ENCODE measurements around the gene OR2AE1.

The OR2AE1 gene

DNA sequence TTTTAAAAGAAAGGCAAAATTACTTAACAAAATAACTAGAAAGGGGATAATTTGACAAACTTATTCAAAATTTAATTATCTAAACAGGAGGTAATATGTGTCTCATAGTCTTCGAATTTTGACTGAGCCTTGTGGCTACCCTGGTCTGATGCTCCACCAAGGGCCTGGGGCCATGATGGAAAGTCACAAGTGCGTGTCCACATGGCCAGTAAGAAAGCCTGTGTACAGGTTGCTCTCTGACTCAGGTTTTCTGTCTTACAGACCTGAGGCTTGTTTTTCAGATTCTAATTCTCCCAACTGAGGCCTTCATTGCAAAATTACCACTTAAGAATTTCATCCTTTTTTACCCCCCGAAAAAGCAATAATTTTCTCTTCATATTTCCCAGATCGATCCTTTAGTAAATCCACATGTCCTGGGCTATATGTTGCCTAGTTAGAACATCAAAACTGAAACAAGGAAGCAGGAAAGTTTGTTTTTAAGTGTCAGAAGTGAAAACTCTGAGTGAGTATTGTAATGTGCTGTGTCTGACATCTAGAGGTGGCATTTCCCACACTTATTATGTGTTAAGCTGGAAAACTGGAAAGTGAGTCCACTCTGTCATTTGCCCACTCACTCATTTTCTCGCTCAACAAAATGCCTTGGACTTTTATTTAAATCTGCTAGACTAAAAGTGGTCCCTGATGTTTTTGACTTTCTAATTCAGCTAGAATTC is 39.0 kb downstream of the OR2AE1 start:
- H3K27ac ChIP-seq, result no peak overlapping the region
- in situ Hi-C loops (cut with HindIII; ENCODE audit: low pct_ligation_motif_present, low sequenced_read_pairs), result no loop called here

DNA sequence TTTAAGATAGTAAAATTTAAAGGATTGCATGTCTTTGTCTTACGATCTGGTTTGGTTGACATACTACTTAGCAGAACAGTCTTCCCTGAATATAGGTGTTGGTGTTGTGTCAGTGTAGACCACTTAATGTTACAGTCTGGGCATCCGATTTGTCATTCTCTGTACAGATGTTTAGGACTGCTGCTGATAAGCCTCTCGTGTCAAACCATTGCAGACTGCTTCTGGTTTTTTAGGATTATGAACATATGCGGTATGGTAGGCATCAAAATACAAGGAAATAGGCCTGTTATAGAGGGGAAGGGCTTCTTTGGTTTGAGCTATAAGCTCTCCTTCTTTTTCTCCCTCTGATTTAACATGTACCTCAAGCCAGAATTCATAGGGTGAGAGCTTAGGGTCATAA is 41.6 kb downstream of the OR2AE1 start:
- Histone ChIP-seq H3K27ac (no peak overlapping the region), H3K27me3 (replicated peaks) (peaks cover 4% of the 10 kb centered on the region), H3K36me3 (replicated peaks) (no peaks in the 10 kb centered on the region), H3K4me3 (ENCODE audit: low read depth, low read length) (no peak overlapping the region)
- in situ Hi-C loops (cut with HindIII; ENCODE audit: low pct_ligation_motif_present, low sequenced_read_pairs), result no loop called here
- DNase-seq, result no peak
- TF ChIP-seq, protein P1, sequence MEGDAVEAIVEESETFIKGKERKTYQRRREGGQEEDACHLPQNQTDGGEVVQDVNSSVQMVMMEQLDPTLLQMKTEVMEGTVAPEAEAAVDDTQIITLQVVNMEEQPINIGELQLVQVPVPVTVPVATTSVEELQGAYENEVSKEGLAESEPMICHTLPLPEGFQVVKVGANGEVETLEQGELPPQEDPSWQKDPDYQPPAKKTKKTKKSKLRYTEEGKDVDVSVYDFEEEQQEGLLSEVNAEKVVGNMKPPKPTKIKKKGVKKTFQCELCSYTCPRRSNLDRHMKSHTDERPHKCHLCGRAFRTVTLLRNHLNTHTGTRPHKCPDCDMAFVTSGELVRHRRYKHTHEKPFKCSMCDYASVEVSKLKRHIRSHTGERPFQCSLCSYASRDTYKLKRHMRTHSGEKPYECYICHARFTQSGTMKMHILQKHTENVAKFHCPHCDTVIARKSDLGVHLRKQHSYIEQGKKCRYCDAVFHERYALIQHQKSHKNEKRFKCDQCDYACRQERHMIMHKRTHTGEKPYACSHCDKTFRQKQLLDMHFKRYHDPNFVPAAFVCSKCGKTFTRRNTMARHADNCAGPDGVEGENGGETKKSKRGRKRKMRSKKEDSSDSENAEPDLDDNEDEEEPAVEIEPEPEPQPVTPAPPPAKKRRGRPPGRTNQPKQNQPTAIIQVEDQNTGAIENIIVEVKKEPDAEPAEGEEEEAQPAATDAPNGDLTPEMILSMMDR (IDR thresholded peaks at IDR 0.05; ENCODE audit: low read depth, low read length, missing control alignments), result no peak

More for the DNA sequence above, 39.0 kb downstream of the OR2AE1 start:
- H3K4me3 ChIP-seq (ENCODE audit: low read depth, low read length), result no peak overlapping the region
- TF ChIP-seq, protein P1 (IDR thresholded peaks at IDR 0.05; ENCODE audit: low read depth, low read length, missing control alignments), result no peak
- no peaks in the 10 kb centered on the region for H3K36me3 ChIP-seq (replicated peaks)
- DNase-seq, result no peak
- H3K27me3 ChIP-seq (replicated peaks), result peaks cover 4% of the 10 kb centered on the region

DNA sequence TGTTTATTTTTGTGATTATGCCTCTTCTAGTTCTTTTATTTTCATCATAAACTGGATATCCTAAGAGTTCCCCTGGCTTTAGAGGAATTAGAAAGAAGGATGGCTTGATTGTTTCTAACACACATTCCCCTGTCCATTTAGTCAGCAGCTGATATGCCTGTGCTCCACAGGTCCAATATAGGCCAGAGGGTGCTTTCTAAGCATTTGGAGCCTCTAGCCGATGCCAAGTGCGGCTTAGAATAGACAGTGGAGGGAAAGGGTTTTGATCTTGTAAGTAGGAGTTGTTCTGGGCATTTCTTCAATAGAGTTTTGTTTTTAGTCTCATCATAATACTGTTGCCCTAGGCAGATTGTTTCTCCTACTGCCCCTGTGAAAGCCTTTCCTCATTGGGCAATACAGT is 42.5 kb downstream of the OR2AE1 start:
- DNase-seq, result no peak
- TF ChIP-seq, protein P1 (IDR thresholded peaks at IDR 0.05; ENCODE audit: low read depth, low read length, missing control alignments), result no peak
- in situ Hi-C loops (cut with HindIII; ENCODE audit: low pct_ligation_motif_present, low sequenced_read_pairs), result no loop called here
- Histone ChIP-seq H3K4me3 (ENCODE audit: low read depth, low read length) (no peak overlapping the region), H3K27me3 (replicated peaks) (peaks cover 2% of the 10 kb centered on the region), H3K36me3 (replicated peaks) (no peaks in the 10 kb centered on the region), H3K27ac (no peak overlapping the region)

DNA sequence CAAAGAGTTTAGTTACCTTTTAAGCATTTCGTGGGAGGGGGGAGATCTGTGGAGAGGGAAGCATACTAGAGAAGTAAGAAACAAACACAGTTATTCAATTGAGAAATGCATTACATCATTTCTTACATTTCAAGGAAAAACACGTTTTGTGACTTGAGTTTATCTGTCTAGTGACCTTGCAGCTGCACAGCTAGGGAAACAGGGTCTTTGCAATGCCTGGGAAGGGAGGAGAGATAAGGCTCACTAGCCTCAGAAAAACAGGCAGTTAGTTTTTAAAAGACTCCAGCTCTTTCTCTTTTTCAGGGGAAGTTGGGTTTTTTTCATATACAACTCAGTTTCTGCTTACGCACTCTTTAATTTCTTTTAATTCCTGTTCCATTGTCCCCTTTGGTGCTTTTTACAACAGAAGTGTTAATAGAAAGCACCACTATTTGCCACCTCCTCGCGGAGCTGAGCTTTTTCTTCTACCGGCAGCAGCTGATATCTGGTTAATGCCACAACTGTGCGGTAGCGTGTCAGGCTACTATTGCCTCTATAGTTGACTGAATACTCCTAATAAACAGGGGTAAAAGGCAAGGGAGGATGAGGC is 43.5 kb downstream of the OR2AE1 start:
- TF ChIP-seq, protein P1 (IDR thresholded peaks at IDR 0.05; ENCODE audit: low read depth, low read length, missing control alignments), result no peak
- no peaks in the 10 kb centered on the region for H3K27me3 ChIP-seq (replicated peaks)
- in situ Hi-C loops (cut with HindIII; ENCODE audit: low pct_ligation_motif_present, low sequenced_read_pairs), result no loop called here
- no peak for DNase-seq
- no peak overlapping the region for H3K4me3 ChIP-seq (ENCODE audit: low read depth, low read length)
- no peak overlapping the region for H3K27ac ChIP-seq
- no peaks in the 10 kb centered on the region for H3K36me3 ChIP-seq (replicated peaks)

DNA sequence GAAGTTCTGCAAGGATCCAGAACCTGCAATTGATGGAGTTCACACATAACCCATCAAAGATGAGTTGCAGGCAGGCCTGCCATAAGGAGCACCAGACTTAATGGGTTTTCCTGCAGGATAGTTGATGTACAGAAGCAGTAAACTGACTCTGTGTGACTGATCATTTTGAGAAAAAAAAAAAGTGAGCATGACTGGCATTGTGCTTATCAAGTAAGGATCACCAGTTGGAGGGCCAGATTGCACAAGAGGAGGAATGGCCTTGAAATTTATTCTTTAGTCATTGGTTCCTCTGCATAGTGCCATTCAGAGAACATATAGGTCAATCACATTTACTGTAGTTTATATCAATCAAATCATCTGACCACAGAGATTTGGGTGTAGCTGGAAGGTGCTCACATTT is 45.2 kb downstream of the OR2AE1 start:
- TF ChIP-seq, protein P1 (IDR thresholded peaks at IDR 0.05; ENCODE audit: low read depth, low read length, missing control alignments), result no peak
- H3K36me3 ChIP-seq (replicated peaks), result no peaks in the 10 kb centered on the region
- H3K4me3 ChIP-seq (ENCODE audit: low read depth, low read length), result no peak overlapping the region
- no peak overlapping the region for H3K27ac ChIP-seq
- DNase-seq, result no peak
- in situ Hi-C loops (cut with HindIII; ENCODE audit: low pct_ligation_motif_present, low sequenced_read_pairs), result no loop called here
- H3K27me3 ChIP-seq (replicated peaks), result no peaks in the 10 kb centered on the region
